ENCODE results near the gene USP32. TPM values are rescaled to one million over a fixed set of nuclear protein-coding genes. Genes with fewer than 3 reads are reported as not detected.
"Not testable (repeated sequence)": the region's sequence is repeated elsewhere in the genome, so short reads cannot be mapped to it uniquely, and the experiment has no call there.

Gene USP32
- total RNA-seq, 1 donor, result 28.5 TPM

DNA sequence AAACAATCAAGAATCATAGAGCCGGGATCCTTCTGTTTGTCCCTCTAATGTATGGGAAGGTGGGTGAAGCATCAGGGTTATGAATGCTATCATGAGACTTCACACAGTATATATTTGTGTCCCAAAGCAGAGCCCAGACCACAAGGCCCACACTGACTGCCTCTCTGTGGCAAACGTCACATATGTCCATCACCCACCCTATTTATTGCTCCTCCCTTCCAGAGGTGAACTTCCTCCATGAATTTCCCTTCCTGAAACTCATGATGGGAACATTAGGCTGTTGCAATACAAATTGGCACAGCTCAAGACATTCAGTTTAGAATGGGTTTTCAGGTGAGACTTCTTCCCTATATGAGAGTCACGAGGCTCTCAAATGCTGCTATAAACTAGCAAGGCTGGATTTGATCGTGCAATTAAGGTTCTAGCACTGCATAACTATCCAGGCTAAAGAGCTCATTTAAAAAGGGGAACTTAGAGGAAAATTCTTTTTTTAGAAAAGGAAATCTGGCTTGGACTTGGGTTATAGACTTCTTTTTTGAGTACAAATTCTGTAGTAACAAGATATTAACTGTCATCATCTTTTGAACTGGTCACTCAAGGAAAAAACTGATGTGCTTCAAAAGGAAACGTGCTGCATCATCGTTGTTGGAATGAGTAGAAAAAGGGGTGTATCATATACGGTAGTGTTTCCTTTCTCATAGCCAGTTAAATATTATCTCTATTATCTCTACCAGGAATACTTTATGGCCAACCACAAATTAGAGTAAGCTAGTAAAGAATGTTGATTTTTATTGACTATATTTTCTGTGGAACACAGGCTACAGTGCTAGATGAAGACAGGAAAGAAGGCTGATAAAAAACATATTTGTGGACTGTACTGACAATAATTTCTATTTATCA, 204.8 kb downstream of the USP32 start:
- peak in 1 of 3 donors; percentile 50 for DNase-seq (ENCODE audit: low read depth in 2 of 3, low spot score in 2 of 3)

DNA sequence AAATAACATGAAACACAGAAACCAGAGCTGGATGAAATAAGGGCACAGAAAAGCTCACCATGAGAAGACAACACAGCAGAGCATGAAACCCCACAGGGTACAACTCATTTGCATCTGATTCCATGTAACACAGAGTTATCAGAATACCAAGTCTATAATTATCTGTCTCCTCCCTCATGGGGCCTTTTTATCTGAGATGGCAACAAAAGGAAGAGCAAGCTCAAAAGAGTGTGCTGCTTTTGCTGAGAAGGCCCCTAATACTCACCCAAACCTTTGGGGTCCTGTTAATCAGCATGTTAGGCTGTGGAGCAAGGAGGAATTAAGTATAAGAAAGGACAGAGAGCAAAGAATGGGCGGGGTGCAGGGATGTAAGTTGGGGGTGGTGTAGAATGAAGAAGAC, 205.6 kb downstream of the USP32 start:
- DNase-seq (ENCODE audit: low read depth in 2 of 3, low spot score in 2 of 3), result not testable (repeated sequence)

DNA sequence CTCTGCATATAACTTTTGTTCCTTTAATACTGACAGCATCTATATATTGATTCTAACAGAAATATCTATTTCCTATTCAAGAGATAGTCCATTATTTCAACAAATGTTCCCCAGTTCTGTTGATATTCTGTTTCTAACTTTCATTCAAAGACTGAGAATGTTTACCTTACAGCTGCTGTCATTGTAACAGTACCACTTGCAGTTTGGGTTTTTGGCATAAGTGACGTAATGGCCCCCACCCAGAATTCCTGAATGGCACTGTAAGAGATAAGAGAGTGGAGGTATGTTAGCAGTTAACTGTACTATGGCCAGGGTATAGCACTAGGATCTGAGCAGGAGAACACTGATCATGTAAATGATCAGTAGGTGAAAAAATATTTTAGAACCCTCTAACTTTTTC, 211.6 kb downstream of the USP32 start:
- not testable (repeated sequence) for DNase-seq (ENCODE audit: low read depth in 2 of 3, low spot score in 2 of 3)

DNA sequence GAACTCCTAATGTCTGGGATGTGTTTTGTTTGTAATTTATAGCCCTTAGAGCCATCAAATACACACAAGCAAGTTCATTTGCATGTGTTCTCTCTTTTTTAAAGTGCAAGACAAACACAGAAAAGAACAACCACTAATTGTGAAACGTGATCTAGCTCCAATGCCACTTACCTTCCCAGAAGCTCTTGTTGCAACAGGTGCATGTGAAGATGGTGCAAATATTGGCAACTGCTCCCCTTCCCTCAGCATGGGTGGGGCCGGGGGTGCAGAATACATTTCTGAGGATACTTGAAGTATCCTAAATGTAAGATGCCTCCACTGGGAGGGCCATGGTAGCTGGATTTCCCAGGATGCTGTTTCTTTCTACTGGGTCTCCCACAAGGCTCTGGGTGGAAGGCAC, 213.8 kb downstream of the USP32 start:
- DNase-seq (ENCODE audit: low read depth in 2 of 3, low spot score in 2 of 3), result not testable (repeated sequence)

DNA sequence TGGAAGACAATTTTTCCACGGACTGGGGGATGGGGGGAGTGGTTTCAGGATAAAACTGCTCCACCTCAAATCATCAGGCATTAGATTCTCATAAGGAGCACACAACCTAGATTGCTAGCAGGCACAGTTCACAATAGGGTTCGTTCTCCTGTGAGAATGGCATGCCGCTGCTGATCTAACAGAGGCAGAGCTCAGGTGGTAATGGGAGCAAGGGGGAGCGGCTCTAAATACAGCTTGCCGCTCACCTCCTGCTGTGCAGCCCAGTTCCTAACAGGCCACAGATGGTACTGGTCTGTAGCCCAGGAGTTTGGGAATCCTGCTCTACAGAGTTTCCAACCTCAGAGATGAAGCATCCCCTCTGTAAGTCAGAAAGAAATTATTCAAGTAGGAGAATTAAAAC, 215.2 kb downstream of the USP32 start:
- not testable (repeated sequence) for DNase-seq (ENCODE audit: low read depth in 2 of 3, low spot score in 2 of 3)

DNA sequence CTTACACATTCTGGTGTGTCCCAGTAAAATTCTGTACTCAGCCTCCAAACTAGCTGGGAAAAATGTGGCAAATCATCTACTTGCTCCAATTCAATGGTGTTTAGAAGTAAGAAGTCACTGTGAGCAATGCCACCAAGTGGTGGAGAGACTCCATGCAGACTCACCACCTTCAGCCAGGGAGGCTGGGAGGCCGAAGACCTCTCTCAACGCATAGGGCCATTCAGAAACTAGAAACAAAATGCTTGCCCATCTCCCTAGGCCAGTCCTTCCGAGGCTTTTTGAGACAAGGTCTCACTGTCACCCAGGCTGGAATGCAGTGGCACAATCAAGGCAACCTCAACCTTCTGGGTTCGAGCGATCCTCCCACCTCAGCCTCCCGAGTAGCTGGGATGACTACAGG, 217.2 kb downstream of the USP32 start:
- not testable (repeated sequence) for DNase-seq (ENCODE audit: low read depth in 2 of 3, low spot score in 2 of 3)

DNA sequence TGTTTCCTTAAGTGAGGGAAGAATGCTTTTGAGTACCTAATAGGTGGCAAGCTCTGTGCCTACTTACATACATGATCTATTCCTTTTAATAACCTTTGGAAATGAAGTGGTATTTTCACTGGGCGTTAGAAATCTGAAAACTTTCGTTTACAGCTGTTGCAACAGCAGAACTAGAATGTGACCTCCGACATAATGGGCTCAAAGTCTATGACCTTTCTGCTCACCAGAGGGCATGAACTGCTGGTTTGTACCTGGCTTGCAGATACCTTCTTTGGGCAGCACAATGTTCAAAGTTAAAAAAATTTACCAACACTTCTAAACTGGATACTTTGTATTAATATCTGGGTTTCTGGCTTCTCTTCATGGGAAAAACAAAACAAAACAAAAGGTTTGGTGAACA, 217.9 kb downstream of the USP32 start:
- no peak for DNase-seq (ENCODE audit: low read depth in 2 of 3, low spot score in 2 of 3)

DNA sequence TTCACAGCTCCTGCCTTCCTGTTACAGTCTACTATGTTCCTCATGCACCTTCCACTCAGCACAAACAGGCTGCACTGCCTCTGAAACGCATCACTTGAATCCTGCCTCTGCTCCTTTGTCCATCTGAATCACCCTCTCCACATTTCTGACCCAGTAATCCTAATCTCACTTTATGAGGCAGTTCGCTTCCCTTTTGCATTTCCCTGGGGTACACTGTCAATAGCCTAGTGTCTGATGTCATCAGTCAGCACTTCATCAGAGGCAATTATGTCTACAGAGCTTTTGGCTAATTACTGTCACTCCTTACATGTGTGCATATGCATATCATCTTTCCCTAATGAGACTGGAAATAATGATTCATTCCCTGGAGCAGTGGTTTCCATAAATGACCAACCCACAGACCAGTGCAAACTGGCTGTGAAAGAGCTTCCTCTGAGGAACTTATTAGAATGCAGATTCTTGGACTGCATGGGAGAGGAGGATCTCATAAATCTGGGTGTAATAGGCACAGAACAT, 218.6 kb downstream of the USP32 start:
- no peak for DNase-seq (ENCODE audit: low read depth in 2 of 3, low spot score in 2 of 3)

DNA sequence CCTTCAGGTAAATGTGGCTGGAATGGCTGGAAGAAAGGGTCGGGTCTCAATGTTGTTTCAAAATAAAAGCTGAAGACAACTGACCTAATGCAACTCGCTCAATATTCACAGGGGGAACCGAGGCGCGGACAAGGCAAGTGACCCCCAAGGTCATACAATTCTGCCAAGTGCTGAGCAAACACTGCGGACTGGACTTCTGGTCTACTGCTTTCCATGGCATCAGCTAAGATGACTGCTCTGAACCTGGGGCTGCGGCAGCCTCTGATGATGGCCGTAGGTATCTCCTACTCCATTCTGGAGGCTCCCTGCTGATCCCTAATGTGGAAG, 220.2 kb downstream of the USP32 start:
- DNase-seq (ENCODE audit: low read depth in 2 of 3, low spot score in 2 of 3), result no peak

DNA sequence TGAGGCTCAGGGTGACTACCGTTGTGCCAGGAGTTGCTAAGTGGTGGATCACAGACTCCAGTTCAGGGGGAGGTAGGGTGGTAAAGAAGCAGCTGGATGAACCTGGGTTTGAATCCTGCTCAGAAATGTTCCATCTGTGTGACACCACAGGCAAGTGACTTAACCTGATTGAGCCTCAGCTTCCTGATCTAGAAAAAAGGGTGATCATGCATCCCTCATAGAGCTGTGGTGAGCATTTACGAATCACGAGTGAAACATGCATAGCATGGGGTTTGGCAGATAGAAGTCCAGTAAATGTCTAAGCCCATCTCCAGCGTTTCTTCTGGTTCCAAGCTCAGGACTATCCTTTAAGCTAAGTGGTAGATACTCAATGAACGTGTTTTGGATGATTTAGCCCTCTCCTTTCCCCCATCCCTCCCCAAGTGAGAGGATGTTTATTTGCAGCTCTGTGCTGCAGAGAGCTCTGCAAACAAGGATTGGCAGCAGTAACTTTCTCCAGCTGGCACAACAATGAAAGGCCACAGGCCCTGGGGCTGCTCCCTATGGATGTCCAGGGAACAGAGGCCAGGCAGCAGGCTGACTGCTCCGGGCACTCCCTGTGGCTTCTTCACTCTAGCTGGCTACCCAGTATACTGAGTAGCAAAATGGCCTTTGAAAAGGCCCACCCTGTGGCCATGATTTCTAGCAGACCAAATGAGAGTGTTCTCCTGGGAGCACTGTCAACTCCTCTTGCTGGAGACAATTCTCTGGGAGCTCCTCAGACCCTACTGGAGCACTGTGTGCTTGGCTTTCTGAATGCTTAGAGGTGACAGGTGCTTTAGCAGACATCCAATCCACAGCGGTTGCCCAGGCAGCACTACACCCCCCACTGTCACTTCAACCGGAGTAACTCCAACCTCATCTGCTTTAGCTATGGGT, 220.8 kb downstream of the USP32 start:
- no peak for DNase-seq (ENCODE audit: low read depth in 2 of 3, low spot score in 2 of 3)

DNA sequence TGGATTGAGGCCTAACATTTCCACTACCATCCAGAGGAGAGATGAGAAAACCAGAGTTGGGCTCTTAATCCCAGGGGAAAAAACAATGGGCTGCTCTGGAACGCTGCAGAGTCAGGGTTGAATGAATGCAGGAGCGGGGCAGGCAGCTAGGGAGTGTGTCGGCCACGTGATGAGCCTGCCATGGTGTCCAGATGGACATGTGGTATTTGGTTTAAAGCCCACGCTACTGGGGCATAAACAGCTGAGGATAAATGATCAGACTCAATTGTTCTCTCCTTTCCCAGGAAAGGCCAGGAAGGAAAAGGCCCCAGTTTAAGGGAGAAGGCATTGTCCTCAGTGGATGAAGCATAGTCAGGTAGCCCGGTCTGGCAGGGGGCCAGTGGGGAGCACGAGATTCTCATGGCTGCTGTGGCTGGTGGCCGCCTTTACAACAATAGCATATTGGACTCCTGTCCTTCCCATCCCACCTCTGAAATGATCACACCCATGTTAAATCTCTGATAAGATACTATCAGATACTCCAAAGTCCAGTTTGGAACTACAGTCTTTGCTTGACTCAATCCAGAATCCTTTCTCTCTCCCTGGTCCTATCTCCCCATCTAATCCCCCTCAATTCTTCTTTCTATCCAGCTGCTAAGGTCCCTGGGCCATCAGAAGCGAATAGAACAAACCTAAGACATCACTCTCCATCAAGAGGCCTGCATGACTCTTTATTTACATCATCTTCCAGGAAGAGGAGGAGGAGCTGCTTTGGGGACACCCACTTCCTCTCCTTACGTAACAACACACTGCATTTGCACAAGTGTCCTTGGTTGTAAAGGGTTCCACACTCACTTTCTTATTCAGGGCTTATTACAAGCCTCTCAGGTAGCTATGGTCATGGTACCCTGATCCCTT, 221.8 kb downstream of the USP32 start:
- no peak for DNase-seq (ENCODE audit: low read depth in 2 of 3, low spot score in 2 of 3)

DNA sequence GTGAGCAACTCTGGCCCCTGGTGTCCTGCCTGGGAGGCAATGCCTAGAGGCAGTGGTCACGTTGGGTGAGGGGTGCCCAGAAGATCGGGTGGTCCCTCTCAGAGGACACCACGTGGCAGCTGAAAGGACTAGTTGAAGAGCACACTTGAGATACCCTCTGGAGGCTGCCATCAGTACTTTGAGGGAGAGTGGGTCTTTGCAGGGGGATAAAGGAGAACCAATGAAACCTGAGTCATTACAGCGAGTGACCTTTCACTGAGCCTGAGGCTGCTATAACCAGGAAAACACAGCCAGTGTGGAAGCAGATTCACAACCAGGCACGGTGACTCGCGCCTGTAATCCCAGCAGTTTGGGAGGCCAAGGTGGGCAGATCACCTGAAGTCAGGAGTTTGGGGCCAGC, 223.3 kb downstream of the USP32 start:
- DNase-seq (ENCODE audit: low read depth in 2 of 3, low spot score in 2 of 3), result no peak

DNA sequence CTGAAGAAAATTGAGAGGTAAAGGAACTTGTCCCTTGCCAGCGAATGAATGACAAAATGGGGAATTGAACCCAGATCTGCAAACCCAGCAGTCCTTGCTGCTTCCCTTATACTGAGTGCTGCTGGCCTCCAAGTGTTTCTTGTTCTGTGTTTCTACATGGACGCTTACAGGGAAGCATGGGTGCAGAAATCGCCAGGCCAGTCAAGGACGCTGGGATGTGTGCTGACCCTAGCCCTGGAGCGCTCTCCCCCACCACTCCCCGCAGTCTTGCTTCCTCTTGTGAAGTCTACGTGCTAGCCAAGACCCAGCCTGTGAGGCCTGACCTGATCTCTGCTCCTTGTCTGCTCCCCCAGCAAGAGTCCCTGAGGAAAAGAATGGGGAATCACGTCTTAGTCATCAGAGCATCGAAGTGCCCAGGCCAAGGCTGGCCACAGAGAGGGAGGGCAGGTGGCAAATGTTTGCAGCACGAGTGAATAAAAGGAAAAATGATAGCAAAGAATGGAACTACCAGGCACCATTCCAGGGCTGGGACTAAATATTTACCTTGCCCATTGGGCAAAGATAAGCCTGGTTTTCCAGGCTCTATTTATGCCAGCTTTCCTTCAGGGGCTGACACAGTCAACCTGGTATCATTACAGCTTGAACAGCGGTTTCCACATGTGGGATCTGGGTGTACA, 224.7 kb downstream of the USP32 start:
- DNase-seq (ENCODE audit: low read depth in 2 of 3, low spot score in 2 of 3), result no peak

DNA sequence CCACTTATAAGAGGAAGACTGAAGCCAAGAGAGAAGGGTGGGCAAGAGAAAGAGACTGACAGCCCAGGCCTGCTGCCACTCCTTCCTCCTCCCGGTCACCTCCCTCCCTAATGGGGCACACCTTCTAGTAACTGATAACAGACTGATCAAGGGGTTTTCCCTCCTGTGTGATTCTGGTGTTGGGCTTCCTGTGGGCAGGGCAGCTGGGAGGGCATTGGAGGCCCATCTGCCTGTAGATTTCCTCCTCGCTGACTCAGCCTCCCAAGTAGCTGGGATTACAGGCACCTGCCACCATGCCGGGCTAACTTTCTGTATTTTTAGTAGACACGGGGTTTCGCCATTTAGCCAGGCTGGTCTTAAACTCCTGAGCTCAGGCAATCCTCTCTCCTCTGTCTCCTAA, 226.0 kb downstream of the USP32 start:
- DNase-seq (ENCODE audit: low read depth in 2 of 3, low spot score in 2 of 3), result peak in 2 of 3 donors; percentile 47 to 54

DNA sequence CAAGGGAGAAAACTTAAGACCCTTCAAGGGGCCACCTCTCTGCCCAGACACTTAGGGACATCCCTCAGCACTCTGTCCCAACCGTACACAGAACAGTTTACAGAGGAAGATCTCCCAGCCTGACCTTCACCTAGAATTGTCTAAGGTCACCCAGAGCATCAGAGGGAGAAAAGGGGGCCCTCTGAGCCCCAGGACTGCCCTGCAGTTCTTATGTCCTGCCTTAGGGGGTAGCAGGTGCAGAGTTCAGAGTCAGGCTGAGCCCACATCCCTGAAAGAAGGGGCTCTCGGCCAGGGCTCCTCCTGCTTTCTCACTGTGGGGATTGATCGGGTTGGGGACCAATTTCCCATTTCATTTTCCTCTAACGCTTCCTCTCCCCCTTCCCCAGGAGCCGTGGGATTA, 226.7 kb downstream of the USP32 start:
- no peak for DNase-seq (ENCODE audit: low read depth in 2 of 3, low spot score in 2 of 3)

DNA sequence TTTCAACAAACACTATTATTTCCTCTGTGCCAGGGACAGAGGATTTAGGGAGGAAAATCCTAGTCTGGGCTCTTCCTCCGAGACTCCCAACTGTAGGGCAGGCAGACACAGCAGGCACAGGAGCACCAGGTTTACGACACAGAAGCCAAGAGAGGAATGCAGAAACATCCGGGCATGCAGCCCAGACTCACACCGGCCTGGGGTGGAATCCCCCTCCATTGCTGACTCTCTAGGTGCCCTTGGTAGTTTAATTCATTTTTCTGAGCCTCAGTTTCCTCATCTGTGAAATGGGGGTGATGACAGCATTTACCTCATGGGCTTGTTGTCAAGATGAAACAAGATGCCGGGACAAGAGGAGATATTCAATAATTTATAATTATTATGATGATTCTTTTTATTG, 227.2 kb downstream of the USP32 start:
- no peak for DNase-seq (ENCODE audit: low read depth in 2 of 3, low spot score in 2 of 3)

DNA sequence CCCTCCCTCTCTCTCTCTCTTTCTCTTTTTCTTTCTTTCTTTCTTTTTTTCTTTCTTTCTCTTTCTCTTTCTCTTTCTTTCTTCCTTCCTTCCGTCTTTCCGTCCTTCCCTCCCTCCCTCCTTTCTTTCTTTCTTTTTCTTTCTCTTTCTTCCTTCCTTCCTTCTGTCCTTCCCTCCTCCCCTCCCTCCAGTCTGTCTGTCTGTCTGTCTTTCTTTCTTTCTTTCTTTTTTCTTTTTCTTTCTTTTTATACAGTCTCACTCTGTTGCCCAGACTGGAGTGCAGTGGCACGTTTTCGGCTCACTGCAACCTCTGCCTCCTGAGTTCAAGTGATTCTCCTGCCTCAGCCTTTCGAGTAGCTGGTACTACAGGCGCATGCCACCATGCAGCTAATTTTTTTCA, 227.8 kb downstream of the USP32 start:
- no peak for DNase-seq (ENCODE audit: low read depth in 2 of 3, low spot score in 2 of 3)

DNA sequence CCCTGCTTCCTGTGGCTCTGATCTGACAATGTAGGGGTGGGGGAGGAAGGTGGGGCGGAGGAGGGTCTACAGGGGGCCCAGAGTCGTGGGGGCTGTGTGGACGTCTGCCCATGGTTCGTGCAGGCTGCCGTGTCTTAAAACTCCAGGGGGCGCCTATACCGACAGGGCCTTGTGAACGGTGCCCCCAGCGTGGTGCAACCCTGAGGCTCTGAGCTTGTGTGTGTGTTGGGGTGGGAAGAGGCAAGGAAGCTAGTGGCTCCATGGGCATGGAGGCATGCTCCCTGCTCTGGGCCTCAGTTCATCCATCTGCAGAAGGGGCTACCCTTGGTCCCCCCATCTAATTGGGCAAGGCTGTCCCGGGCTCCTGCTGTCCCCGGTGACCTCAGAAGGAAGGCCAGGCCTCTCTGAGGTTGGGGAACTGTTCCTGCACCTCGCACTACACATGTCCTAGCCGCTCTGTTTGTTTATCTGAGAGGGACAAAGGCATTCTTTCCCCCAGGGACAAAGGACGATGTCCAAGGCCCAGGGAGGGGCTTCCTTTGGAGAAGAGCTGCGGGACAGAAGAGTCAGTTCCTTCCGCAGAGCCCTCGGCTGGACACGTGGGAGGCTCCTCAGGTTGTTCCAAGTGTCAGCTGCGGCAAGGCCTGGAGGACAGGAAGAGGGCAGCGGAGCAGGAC, 228.7 kb downstream of the USP32 start:
- peak in 1 of 3 donors; percentile 48 for DNase-seq (ENCODE audit: low read depth in 2 of 3, low spot score in 2 of 3)

DNA sequence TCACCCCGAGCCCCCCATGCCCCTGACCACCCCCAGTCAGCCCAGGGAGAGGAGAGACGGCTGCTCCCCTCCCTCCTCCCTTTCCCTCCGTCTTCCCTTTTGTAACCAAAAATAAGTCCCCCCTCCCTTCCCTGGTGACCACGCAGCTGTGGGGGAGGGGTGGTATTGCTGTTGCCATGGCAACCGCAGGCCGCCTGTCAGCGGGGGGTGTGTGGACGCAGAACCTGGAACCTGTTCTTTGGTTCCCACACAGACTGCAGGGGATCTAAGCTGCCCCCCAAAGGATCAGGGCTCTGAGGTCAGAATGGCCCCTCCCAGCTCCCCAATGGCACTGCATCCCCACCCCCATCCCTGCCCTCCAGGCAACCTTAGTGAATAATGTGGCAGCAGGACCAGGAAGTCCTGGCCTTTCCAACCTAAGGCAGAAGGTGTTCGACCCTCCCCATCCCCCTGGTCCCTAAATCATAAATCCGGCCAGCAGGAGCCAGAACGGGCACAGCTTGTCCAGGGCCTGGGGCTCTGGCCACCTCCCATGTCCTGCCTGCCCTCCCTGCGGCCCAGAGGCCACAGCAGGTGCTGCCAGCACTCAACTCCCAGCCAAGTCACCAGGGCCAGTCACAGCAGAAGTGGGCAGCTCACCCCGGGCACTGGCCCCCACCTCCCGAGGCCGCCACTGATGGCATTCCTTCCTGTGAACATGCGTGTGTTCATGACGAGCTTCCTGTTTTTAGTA, 230.2 kb downstream of the USP32 start:
- DNase-seq (ENCODE audit: low read depth in 2 of 3, low spot score in 2 of 3), result peak in 2 of 3 donors; percentile 85 to 91

Measured in hematopoietic multipotent progenitor cell (in vitro differentiated cells).